Hematopoietic multipotent progenitor cell (in vitro differentiated cells): ENCODE data around the gene CSRNP3. TPM values are rescaled to one million over a fixed set of nuclear protein-coding genes. Genes with fewer than 3 reads are reported as not detected.

Experiments used
- DNase-seq, 3 donors: peaks; one replicate each; pipeline ENCODE4 v3.0.0-alpha.2; 2011 to 2015; ENCODE audit warnings: low read depth in 2 of 3, low spot score in 2 of 3
- total RNA-seq: library from RNA; depleted of rRNA; stranded (reverse); fragments of >200 nt; gene quantifications from one replicate; pipeline ENCODE4 v1.2.3, GENCODE V29; 2012

Gene CSRNP3, protein sequence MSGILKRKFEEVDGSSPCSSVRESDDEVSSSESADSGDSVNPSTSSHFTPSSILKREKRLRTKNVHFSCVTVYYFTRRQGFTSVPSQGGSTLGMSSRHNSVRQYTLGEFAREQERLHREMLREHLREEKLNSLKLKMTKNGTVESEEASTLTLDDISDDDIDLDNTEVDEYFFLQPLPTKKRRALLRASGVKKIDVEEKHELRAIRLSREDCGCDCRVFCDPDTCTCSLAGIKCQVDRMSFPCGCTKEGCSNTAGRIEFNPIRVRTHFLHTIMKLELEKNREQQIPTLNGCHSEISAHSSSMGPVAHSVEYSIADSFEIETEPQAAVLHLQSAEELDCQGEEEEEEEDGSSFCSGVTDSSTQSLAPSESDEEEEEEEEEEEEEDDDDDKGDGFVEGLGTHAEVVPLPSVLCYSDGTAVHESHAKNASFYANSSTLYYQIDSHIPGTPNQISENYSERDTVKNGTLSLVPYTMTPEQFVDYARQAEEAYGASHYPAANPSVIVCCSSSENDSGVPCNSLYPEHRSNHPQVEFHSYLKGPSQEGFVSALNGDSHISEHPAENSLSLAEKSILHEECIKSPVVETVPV
- under 0.01 TPM for total RNA-seq

DNA sequence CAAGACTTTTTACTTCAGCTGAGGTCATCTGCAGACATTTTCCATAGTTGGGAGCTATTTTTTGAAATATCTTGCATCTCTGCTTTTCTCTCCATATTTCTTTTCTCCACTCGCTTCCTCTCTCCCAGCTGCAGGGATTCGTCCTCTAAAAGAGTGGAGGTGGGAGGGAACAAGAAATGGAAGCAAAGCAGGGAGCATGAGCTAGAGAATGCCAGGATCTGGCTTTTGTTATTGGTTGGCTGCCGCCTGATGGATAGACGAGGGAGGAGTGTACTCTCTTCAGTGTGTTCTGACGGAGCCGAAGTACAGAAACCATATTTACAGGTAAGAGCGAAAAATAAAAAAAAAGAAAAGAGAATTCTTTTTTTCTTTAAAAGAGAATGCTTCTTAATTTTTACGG lies at the start of gene CSRNP3:
Gene CSRNP3 (plus strand): TSS at position 282 of the 400 bp plus-strand sequence. CDS start 125,368 bp downstream, outside the sequence.
- no peak for DNase-seq

GRCh38 chr2:165420231-165420630 lies 49.3 kb upstream of the CSRNP3 start:
- DNase-seq = no peak

GRCh38 chr2:165423081-165423480 lies 46.4 kb upstream of the CSRNP3 start:
- no peak for DNase-seq

DNA sequence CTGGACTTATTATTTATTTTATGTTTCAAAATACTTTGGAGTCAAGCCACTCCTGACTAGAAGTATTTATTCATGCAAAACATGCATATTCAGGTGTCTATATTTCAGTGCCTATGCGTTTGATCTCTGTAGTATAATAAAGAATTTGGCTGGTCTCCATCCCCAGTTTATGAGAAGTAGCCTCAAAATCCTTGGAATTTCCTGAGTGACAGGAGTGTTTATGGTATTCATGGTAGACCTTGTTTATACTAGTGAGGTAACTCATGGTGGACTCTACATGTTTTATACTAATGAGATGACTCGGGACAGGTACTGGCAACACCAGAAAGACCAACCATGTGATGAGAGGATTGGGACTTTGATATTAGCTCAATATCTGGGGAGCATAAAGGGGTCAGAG lies 43.9 kb upstream of the CSRNP3 start:
- no peak for DNase-seq

DNA sequence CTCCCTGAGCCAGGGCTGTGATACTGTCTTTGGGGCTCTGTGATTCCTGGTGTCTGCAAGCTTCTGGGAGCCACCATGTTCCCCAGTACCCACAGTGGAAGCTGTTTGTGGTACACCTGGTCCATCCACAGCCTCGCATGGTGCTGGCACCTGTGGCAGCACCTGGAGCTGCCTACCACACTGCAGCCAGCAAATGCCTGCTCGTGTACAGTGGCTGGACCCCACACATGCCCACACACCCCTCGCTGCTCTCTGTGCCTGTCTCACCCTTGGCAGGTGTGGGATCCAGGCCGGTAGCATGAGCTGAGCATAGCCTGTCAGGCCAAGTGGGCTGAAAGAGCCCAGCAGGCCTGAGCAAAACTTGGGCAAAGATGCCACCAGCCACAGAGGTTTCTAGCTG lies 41.8 kb upstream of the CSRNP3 start:
- DNase-seq = no peak

- no peak for DNase-seq
Observed at GRCh38 chr2:165428926-165429325, 40.6 kb upstream of the CSRNP3 start.

GRCh38 chr2:165431014-165431413 lies 38.5 kb upstream of the CSRNP3 start:
- DNase-seq = no peak

DNA sequence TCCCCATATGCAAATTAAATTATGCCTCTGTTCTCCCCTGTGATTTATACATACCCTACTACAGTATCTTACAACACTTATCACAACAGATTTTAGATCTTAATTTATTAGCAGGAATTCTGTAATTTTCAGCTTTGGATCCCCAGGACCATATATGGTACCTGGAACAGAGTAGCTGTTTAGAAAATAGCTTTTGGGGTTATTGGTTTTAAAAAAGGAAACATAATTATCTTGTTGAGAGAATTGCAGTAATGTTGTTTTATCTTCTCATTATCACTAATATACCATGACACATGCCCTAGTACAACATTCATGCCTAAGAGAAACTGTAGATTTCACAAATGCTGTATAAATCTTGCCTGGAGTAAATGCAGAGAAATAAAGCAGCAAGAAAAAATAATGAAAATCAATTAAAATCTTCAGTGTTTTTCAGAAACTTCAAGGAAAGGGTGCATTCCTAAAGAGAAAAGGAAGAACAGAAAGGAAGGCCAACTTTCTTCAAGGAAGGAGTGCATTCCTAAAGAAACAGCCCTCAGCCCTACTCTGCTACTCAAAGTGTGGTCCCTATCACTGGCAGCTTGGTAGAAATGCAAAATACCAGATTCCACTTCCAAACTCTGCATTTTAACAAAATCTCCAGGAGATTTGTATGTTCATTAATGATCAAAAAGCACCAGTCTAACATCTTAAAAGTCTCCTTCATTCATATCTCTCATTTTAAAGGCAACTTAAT lies 37.1 kb upstream of the CSRNP3 start:
- DNase-seq = no peak

GRCh38 chr2:165434865-165435496 lies 34.5 kb upstream of the CSRNP3 start:
- DNase-seq = no peak

DNA sequence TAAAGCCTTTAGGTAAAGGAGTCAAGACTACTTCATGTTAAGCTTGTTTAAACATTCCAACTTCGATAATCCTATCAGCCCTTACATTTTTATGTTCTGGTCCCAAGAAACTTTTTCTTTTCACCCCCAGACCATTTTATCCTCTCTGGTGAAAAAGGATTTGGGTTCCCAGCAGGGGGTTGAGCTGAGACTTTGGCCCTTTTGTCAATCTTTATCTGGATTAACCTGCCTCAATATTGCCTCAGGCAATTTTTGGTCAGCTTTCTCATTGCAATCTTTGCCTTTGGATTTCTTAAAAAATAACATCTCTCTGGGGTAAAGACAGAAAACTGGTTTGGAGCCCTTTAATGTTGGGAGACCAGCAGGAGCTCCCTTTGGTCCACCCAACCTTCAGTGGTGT lies 33.9 kb upstream of the CSRNP3 start:
- DNase-seq = no peak

- no peak for DNase-seq
Observed at GRCh38 chr2:165436559-165436958, 32.9 kb upstream of the CSRNP3 start.

DNA sequence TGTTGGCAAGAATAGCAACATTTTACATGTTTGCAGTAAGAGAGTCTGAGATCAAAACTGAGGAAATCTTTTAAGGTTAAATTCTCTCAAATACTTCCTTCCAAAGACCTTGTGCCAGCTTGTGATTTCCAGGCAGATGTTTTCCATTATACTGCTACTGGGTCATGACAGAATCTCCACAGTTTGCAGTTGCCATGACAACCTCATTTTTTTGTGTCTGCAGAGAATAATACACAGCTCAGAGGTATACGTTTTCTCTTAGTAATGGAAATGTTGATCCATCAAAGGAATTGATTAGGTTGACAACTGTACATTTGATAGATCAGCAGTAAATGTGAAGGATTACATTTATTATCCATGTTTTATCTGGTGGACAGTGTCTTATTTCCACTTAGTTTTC lies 29.1 kb upstream of the CSRNP3 start:
- peak in 1 of 3 donors; percentile 77 for DNase-seq

DNA sequence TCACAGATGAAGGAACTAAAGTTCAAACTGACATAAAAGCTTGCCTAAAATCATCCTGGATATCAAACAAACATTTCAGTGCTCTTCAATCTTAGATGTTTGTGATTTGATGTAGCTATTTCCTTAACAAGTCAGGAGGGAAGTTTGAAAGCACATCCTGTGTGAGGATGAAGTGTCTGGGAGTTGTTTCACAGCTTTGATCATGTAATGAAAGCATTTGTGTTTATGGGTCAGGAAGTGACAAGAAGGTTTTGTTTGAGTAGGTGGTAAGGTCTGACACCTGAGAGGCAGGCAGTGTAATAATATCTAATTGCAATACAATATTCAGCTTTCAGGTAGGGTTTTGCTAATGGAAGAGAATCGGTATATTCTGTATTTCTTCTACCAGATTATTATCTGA lies 26.0 kb upstream of the CSRNP3 start:
- no peak for DNase-seq

GRCh38 chr2:165448406-165448805 lies 21.1 kb upstream of the CSRNP3 start:
- no peak for DNase-seq

- peak in 2 of 3 donors; percentile 9 to 62 for DNase-seq
Observed at GRCh38 chr2:165450156-165450555, 19.3 kb upstream of the CSRNP3 start.

DNA sequence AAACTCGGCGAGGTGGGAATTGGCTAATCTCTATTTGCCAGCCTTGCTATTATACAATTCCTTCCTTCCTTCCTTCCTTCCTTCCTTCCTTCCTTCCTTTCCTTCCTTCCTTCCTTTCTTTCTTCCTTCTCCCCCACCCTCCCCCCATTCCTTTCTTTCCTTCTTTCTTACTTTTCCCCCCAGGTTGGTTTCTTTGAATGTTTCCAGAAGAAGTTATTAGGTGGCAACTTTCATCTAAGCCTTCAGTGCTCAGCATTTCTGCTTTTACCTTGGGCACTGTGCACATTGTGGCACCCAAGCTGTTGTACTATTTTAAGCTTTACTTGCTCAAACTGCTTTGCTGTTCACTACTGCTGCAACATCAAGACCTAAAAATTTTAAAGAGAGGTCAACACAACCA lies 17.2 kb upstream of the CSRNP3 start:
- DNase-seq = no peak

DNA sequence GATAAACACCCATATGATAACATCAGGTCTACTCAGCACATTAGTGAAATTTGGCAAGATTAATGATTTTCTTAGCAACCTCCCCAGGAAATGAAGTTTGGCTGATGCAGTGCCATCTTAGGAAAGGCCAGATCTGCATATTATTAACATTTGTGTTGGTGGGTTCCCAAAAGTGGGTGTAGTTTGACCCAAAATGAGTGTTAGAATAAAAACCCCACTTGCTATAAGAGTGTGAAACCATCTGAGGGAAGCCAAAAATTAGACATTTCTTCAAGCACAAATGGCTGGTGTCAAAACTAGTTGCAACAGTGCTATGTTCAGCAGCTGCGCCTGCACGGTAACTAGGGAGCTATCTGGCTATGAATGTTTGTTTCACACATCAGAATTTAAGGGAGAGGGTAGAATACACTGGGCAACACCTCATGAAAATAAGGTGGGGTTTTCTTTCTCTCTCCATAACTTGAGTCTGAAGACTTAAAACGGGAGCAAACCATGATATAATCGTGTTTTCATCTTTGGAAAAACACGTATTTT lies 15.9 kb upstream of the CSRNP3 start:
- no peak for DNase-seq

DNA sequence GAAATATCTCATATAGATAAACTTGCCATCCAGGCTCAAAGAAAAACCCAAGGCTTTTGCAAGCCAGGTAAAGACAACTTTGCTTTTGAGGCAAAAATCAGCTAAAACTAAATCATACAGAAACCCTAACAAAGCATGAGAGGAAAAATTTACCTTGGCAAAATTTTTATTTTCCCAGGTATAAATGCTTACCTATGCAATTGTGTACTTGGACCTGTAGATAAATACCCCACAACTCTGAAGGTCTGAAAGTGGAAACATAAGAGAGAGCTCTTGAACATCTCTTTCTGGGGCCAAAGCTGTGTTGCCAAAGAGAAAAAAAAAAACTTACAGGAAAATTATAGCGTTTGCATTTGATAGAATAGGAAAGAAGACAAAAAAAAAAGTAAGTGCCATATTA lies 14.6 kb upstream of the CSRNP3 start:
- DNase-seq = no peak

GRCh38 chr2:165456027-165456426 lies 13.5 kb upstream of the CSRNP3 start:
- DNase-seq = no peak

- DNase-seq = no peak
Observed at GRCh38 chr2:165462443-165462842, 7.1 kb upstream of the CSRNP3 start.

DNA sequence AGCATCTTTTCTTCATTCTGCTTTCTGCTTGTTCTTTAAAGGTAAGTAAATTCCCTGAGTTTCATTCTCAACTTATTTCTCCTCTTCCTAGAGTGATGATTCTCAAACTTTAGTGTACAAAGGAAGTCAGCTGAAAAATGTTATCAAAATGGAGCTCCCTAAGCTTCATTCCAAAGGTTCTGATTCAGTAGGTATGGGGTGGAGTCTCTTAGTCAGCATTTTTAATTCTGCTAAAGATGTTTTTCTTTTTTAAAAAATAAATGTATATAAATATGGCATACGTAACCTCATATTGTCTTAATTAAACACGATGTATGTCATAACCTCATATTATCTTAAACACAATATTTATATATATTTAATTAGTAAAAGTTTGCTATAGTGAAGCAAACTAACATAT lies 3.1 kb upstream of the CSRNP3 start:
- no peak for DNase-seq
